OCI-LY3 (cell line): ENCODE results near the gene PAGE4.

Experiments
- EZH2phosphoT487 ChIP-seq: fragments of 200-600 bp; shearing (Covaris generic); IDR thresholded peaks from 2 replicates; pipeline ENCODE4 v1.6.1; 2018; ENCODE audit warnings: antibody characterized with exemption, mixed run types, low read depth
- TF ChIP-seq, protein P1 (sequence below): fragments of 200-600, 300-600 bp; sonication (generic); IDR thresholded peaks from 2 replicates; pipeline ENCODE4 v1.5.1; 2014; ENCODE audit warnings: antibody characterized with exemption, low read length, low read depth

DNA sequence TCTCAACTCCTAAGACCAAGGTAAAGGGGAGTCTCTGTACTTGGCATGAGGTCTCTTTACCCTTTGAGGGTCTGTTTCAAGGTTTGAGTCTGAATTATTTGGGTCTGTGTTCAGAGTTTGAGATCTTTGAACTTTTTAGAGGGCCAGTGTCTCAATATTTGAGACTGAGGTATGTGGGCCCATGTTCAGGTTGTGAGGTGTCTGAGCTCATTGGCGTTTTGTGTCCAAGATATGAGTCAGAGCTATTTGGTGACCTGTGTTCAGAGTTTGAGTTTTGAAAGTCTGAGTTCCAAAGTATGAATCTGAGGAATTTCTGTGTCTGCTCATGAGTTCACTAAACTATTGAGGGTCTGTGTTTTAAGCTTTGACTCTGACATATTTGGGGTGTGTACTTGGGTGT is 36.7 kb upstream of the PAGE4 start:
- TF ChIP-seq, protein P1, sequence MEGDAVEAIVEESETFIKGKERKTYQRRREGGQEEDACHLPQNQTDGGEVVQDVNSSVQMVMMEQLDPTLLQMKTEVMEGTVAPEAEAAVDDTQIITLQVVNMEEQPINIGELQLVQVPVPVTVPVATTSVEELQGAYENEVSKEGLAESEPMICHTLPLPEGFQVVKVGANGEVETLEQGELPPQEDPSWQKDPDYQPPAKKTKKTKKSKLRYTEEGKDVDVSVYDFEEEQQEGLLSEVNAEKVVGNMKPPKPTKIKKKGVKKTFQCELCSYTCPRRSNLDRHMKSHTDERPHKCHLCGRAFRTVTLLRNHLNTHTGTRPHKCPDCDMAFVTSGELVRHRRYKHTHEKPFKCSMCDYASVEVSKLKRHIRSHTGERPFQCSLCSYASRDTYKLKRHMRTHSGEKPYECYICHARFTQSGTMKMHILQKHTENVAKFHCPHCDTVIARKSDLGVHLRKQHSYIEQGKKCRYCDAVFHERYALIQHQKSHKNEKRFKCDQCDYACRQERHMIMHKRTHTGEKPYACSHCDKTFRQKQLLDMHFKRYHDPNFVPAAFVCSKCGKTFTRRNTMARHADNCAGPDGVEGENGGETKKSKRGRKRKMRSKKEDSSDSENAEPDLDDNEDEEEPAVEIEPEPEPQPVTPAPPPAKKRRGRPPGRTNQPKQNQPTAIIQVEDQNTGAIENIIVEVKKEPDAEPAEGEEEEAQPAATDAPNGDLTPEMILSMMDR, result no peak
- TF ChIP-seq EZH2phosphoT487, result no peak
